ENCODE data around the gene CDK8.

GRCh38 chr13:26446751-26447150 is 192.8 kb downstream of the CDK8 start:
- no peak for TF ChIP-seq CTCF (IDR thresholded peaks at IDR 0.05; ENCODE audit: low read depth, low read length, poor library complexity, severe bottlenecking)
- TF ChIP-seq EZH2phosphoT487 (IDR thresholded peaks at IDR 0.05; ENCODE audit: borderline replicate concordance, low read length), result no peak
